G401 (cell line): Measurements from ENCODE around the gene JMJD7. TPM values are rescaled to one million over a fixed set of nuclear protein-coding genes. Genes with fewer than 3 reads are reported as not detected.

Experiments used
- DNase-seq: peaks from one replicate; pipeline ENCODE4 v3.0.0-alpha.2; 2015; ENCODE audit warnings: low spot score
- in situ Hi-C: cut with HindIII; loops from 2 replicates; pipeline ENCODE4 v1.10.0; 2016; ENCODE audit warnings: low sequenced_read_pairs, mixed read lengths
- total RNA-seq: library from RNA; depleted of rRNA; stranded (reverse); fragments of >200 nt; shearing (Covaris generic); gene quantifications from 2 replicates; pipeline ENCODE4 v1.2.3, GENCODE V29; 2014

Gene JMJD7
- total RNA-seq, 1 experiment from 2014 or later, result 11.8 TPM

GRCh38 chr15:41855261-41855961 lies 27.5 kb downstream of the JMJD7 start:
- peak; percentile 62 for DNase-seq
- in situ Hi-C loops, result no loop called here

DNA sequence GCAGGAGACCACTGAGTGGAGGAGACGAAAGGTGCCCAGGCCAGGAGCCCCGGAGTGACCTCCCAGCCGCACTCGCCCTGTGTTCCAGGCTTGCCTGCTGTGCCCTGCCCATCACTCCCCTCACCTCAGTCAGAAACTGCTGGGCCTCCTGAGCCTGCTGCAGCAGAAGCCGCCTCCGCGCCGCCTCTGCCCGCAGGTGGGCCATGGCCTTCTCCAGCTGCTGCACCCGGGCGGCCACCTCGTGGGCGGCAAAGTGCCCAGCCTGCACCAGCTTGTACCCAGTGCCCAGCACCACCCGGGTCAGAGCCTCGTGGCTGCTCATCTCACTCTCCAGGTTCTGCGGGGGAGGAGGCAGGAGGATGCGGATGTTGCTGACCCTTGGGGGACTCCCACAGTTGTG lies 28.4 kb downstream of the JMJD7 start:
- no peak for DNase-seq
- in situ Hi-C loops, result no loop called here

GRCh38 chr15:41856716-41857115 lies 28.8 kb downstream of the JMJD7 start:
- DNase-seq, result no peak
- in situ Hi-C loops, result no loop called here

- in situ Hi-C loops, result no loop called here
- DNase-seq, result no peak
These were observed 29.4 kb downstream of the JMJD7 start for GRCh38 chr15:41857316-41857715.

- in situ Hi-C loops, result no loop called here
- DNase-seq, result no peak
These were observed 30.9 kb downstream of the JMJD7 start for GRCh38 chr15:41858756-41859155.

DNA sequence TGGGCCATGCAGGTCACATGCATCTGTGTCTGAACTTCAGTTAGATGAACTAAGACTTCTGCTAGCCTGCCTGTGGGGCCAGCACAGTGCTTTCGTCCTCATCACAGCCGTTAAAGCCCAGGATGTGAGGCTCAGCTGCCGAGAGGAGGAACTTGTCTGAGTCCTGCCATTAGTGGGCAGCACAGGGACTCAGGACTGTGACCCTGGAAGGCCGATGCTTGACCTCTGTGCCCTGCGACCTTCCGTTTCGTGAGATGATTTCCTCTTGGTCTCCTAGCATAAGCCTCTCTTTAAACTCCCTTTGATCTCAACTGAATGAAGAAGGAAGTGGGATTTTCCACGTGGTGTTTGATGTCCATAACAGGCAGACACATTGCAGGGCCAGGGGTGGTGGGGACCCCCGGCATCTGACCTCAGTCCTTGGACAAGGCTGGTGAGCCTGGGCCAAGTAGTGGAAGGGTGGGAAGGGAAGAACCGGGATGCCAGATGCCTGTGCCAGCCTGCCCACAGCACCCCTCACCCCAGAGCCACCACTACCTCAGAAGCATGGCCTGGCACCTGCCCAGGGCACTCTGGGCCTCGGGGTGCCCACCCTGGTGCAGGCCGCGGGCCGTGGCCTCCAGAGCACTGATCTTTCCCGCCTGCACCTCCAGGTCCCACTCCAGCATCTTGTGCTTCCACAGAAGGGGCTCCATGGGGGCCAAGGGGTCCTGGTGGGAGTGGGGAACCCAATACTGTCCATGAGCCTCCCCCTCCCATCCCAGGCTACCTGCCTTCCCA lies 32.3 kb downstream of the JMJD7 start:
- in situ Hi-C loops, result no loop called here
- no peak for DNase-seq

DNA sequence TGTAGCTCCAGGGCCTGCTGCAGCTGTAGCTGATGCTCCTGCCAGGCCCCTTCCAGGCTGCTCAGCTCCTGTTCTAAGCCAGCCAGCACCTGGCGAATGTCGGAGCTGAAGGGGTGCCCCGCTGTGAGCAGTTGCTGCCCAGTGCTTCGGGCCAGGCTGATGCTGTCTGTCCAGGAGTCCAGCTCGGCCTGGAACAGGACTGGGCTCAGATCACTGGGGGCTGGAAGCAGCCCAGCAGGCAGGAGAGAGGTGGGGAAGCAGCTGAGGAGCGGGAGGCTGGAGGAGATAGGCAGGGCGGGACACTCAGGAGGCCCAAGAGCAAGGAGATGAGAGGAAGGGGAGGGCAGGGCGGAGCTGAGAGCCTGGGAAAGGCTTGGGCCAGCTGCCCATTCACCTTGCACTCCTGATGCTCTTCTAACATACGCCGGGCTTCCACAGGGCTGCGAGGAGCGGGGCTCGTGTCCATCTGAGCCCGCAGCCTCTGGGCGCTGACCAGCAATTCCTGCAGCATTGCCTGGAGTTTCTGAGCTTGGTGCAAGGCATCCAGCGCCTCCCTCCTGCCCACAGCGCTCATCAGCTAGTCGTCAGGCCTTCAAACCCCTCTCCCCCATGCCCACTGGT lies 34.0 kb downstream of the JMJD7 start:
- in situ Hi-C loops, result no loop called here
- peak; percentile 72 for DNase-seq

GRCh38 chr15:41862515-41863116 lies 34.7 kb downstream of the JMJD7 start:
- in situ Hi-C loops, result no loop called here
- peak; percentile 63 for DNase-seq

DNA sequence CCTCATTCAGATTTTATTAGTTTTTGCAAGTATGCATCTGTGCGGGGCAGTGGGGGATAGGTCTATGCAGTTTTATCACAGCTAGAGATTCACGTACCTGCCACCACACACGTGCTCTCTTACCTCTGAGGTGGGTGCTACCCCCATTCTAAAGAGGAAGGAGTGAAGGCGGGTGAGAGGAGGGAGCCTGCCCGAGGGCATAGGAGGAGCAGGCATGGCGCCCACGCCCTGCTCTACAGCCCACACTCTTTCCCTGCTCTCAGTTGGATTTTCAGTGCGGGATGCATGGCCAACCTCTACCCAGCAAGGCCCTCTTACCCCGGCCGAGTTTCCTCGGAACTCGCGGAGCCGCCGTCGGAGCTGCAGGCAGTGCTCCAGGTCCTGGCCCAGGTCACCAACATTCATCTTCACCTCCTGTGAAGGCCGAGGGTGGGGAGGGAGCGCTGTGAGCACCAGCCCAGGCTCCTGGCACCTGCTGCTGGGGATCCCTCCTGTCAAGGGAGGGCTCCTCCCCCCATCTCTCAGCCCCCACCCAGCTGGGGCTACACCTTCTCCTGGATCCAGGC lies 37.7 kb downstream of the JMJD7 start:
- DNase-seq, result no peak
- in situ Hi-C loops, result no loop called here

- DNase-seq, result no peak
- in situ Hi-C loops, result no loop called here
These were observed 38.4 kb downstream of the JMJD7 start for GRCh38 chr15:41866263-41866703.

GRCh38 chr15:41866872-41867579 lies 39.1 kb downstream of the JMJD7 start:
- DNase-seq, result no peak
- in situ Hi-C loops, result no loop called here

DNA sequence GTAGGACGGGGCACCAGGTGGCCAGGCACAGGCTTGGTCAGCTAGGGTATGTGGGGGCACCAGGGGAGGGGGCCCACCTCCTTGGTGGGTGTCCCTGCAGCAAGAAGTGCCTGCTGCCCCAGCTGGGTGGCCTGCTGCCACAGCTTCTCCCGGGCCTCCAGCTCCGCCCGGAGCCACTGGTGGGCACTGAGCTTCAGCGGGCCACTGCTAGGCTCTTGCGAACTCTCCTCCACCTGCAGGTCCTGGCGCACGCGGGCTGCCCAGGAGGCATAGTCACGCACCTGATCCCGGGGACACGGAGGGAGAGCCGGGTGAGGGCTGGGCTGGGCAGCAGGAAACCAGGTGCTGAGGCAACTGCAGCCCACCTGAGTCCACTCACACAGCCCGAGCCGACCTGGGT lies 40.4 kb downstream of the JMJD7 start:
- in situ Hi-C loops, result no loop called here

GRCh38 chr15:41869770-41870688 lies 42.1 kb downstream of the JMJD7 start:
- in situ Hi-C loops, result no loop called here
- no peak for DNase-seq

More for the DNA sequence above, 40.4 kb downstream of the JMJD7 start:
- DNase-seq, result no peak

DNA sequence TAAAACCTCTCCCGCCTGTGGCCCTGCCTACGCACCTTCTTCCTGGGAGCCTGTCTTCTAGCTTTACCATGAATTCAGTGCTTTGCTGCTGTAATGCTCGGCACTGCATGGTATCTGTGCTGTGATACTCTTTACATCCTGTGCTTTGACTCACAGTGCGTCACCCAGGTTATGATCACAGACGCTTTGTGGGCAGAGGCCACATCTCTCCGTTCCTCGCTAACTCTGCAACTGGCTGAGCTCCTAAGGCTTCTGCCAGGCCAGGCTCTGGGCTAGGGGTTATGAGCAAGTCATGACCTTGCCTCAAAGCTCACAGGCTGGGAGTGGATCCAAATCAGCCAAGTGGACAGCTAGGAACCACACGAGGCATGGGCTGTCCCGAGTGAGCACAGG lies 42.8 kb downstream of the JMJD7 start:
- in situ Hi-C loops, result no loop called here
- DNase-seq, result no peak

- in situ Hi-C loops, result no loop called here
These were observed 43.4 kb downstream of the JMJD7 start for GRCh38 chr15:41871175-41871905.

DNA sequence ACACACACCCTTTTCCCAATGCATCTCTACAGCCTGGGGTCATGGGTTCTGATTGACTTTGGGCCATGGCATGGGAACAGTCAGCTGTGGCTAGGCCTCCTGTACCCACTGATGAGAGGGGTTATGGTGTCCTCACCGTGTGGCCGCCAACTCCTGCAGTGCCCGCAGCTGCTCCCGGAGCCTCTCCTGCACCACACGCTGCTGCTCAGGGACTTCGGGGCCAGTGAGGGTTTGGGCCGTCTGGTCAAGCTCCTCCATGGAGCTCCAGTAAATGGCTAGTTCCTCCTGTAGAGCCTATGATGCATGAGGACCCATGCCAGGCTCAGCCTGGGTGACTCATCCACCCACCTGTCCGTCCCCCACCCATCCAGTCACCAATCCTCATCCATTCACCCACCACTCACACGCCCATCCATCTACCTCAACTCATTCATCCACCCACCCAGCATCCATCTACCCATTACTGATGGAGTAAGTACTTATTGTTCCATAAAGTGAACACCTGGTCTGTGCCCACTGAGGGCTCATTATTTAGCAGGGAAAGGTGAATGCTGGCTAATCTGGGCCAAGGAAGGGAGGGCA lies 44.4 kb downstream of the JMJD7 start:
- no peak for DNase-seq
- in situ Hi-C loops, result no loop called here

More at GRCh38 chr15:41871175-41871905, 43.4 kb downstream of the JMJD7 start:
- DNase-seq, result no peak

- in situ Hi-C loops, result no loop called here
- no peak for DNase-seq
These were observed 45.8 kb downstream of the JMJD7 start for GRCh38 chr15:41873711-41874110.
